Transverse colon (tissue), 4 donors: Measurements from ENCODE around the gene CYP1A2. TPM values are rescaled to one million over a fixed set of nuclear protein-coding genes. Genes with fewer than 3 reads are reported as not detected.

Experiments used
- DNase-seq: peaks from one replicate; pipeline ENCODE4 v3.0.0-alpha.2; 2019
- H3K27ac ChIP-seq, 4 donors: fragments of 200-600 bp; sonication (generic); 2 replicates each; pipeline ENCODE4 v1.5.1; 2016 to 2018; ENCODE audit warnings: inconsistent platforms in 4 of 4
- H3K27me3 ChIP-seq: fragments of 200-600 bp; sonication (generic); 2 replicates; pipeline ENCODE4 v1.5.1; 2017; ENCODE audit warnings: inconsistent platforms
- H3K36me3 ChIP-seq, 4 donors: fragments of 200-600 bp; sonication (generic); 2 replicates each; pipeline ENCODE4 v1.5.1; 2017 to 2019; ENCODE audit warnings: inconsistent platforms in 4 of 4
- H3K4me1 ChIP-seq, 4 donors: fragments of 200-600 bp; sonication (generic); 2 replicates each; pipeline ENCODE4 v1.5.1; 2017 to 2020; ENCODE audit warnings: inconsistent platforms in 4 of 4
- H3K4me3 ChIP-seq, 4 donors: fragments of 200-600 bp; sonication (generic); 1 replicate in 1 of 4; 2 replicates in 3 of 4; pipeline versions ENCODE4 v1.5.1 to v1.6.1; 2017 to 2019; ENCODE audit warnings: inconsistent platforms in 4 of 4
- H3K9me3 ChIP-seq, 2 donors: fragments of 200-600 bp; sonication (generic); 2 replicates each; pipeline ENCODE4 v1.5.1; 2017 to 2019; ENCODE audit warnings: inconsistent platforms in 2 of 2
- EP300 ChIP-seq: sonication (generic); formaldehyde crosslinking; IDR thresholded peaks from one replicate; pipeline ENCODE4 v1.6.1; 2017; ENCODE audit warnings: antibody characterized with exemption, low read depth
- POLR2A ChIP-seq: fragments of 450-650 bp; IDR thresholded peaks from one replicate; pipeline ENCODE4 v1.6.1; 2016; ENCODE audit warnings: antibody characterized with exemption, mild to moderate bottlenecking, moderate library complexity
- POLR2AphosphoS5 ChIP-seq, 3 donors: sonication (generic); formaldehyde crosslinking; IDR thresholded peaks; one replicate each; pipeline ENCODE4 v1.6.1; 2016; ENCODE audit warnings: antibody characterized with exemption in 3 of 3
- WGBS, 2 donors: methylation state at CpG; one replicate each; pipeline ENCODE4 v1.1.5; 2018; ENCODE audit warnings: low coverage in 1 of 2; 5-methylcytosine and 5-hydroxymethylcytosine counted together
- in situ Hi-C, 4 donors: fragments of 200-750 bp; cut with MboI; loops; one replicate each; pipeline versions ENCODE4 v1.15.0 to v1.15.1; 2017; ENCODE audit warnings: low sequenced_read_pairs in 3 of 4, low pct_ligation_motif_present in 1 of 4, low pct_unique_long_range_greater_than_20kb in 1 of 4
- intact Hi-C: fragments of 100-400 bp; cut with DNase I; formaldehyde crosslinking; loops from one replicate; pipeline ENCODE4 v1.15.1; 2023; ENCODE audit warnings: low total_unique reads
- total RNA-seq, 4 donors: library from RNA; depleted of rRNA; stranded (reverse); fragments of >200 nt; gene quantifications; one replicate each; pipeline ENCODE4 v1.1.0, GENCODE V29; 2016
- TF ChIP-seq, protein P1 (sequence below), 5 experiments: fragments of 200-600 bp in 3 of 5; fragments of 450-650 bp in 2 of 5; sonication (generic) in 3 of 5; IDR thresholded peaks; 1 replicate in 2 of 5; 2 replicates in 3 of 5; pipeline ENCODE4 v1.5.1; 2016 to 2017; ENCODE audit warnings: antibody characterized with exemption in 5 of 5, inconsistent platforms in 3 of 5, mild to moderate bottlenecking in 2 of 5, moderate library complexity in 1 of 5

CYP1A2 gene
- total RNA-seq, 4 donors from 2014 or later = not detected

DNA sequence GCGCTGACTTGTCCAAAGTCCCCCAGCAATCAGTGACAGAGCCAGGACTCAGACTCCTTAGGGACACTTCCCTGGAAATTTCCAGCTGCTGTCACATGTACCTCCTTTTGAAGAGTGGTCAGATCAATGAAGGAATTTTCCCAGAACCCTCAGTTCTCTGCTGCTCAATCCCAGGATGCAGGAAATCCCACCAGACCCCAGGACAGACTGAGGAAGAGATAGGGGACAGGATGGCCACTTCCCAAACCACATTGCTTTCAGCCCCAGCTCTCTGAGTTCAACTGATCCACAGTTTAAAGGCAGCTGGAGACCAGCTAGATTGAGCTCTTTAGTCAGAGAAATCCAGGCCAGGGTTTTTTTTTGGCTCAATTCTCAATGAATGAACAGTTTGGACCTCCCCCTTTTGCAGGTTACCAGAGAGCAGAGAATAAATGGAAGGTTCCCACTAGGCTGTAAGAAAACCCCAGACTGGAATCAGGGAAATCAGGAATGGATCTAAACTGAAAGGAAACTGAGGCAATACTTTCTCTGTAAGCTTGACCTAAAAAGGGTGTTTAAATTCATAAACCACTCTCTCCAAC is 24.8 kb upstream of the CYP1A2 start:
- Histone ChIP-seq H3K27ac (no peak overlapping the region), H3K36me3 (no peaks in the 10 kb centered on the region), H3K9me3 (no peaks in the 10 kb centered on the region), H3K27me3 (peaks cover 39% of the 10 kb centered on the region), H3K4me1 (peaks cover 7 to 17% (median 14%) of the 10 kb centered on the region in 4 donors), H3K4me3 (no peak overlapping the region)
- no peak for DNase-seq
- in situ Hi-C loops (no loop called here), intact Hi-C loops (no loop called here)
- 43 to 92% methylated on average over 1 of the region's 1 CpG for WGBS, 2 donors
- TF ChIP-seq POLR2A = no peak
- TF ChIP-seq, protein P1, sequence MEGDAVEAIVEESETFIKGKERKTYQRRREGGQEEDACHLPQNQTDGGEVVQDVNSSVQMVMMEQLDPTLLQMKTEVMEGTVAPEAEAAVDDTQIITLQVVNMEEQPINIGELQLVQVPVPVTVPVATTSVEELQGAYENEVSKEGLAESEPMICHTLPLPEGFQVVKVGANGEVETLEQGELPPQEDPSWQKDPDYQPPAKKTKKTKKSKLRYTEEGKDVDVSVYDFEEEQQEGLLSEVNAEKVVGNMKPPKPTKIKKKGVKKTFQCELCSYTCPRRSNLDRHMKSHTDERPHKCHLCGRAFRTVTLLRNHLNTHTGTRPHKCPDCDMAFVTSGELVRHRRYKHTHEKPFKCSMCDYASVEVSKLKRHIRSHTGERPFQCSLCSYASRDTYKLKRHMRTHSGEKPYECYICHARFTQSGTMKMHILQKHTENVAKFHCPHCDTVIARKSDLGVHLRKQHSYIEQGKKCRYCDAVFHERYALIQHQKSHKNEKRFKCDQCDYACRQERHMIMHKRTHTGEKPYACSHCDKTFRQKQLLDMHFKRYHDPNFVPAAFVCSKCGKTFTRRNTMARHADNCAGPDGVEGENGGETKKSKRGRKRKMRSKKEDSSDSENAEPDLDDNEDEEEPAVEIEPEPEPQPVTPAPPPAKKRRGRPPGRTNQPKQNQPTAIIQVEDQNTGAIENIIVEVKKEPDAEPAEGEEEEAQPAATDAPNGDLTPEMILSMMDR (IDR thresholded peaks at IDR 0.05) = no peak
- TF ChIP-seq EP300 = no peak
- TF ChIP-seq POLR2AphosphoS5 (IDR thresholded peaks at IDR 0.05) = no peak

GRCh38 chr15:74724570-74725224 is 23.9 kb upstream of the CYP1A2 start:
- intact Hi-C loops = no loop called here
- TF ChIP-seq POLR2AphosphoS5 (IDR thresholded peaks at IDR 0.05) (no peak), EP300 (no peak), POLR2A (no peak)
- TF ChIP-seq, protein P1 (IDR thresholded peaks at IDR 0.05) = no peak

DNA sequence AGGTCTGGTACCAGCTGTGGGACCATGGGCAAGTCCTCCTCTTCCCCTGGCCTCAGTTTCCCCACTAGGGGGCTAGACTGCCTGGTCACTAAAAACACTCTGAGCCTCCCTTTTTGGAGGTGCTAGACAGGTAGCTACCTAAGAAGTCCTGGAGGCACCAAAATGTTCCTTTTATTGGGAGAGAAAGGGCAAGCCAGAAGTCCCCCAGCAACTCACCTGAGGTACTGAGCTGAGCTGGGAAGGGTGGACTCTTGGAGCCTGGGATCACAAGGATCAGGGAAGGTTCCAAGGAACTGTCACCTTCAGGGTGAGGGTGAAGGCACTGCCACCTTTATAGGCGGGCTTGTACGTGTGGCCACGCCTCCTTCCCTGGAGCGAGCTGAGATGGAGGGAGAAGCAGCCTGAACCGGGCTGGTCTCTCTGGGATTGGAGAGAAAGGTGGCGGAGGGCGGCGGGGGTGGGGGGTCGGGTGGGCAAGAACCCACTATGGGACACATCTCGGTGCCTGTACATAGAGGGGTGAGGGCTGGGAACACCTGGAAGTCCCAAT is 23.3 kb upstream of the CYP1A2 start, which contains the start of gene CYP1A1:
CYP1A1 (minus strand) TSS at position 304 of the 550 bp plus-strand sequence. CDS start 2,431 bp downstream, outside the sequence.
- Histone ChIP-seq H3K27ac (peak within 1 kb of the TSS in 2 of 4 donors; percentile 7 to 27), H3K27me3 (peaks cover 45% of the 10 kb centered on the region)
- peak; percentile 56 for DNase-seq

More at GRCh38 chr15:74724570-74725224, 23.9 kb upstream of the CYP1A2 start:
- peaks cover 7 to 17% (median 14%) of the 10 kb centered on the region in 4 donors for H3K4me1 ChIP-seq
- in situ Hi-C loops = no loop called here
- DNase-seq = no peak
- no peaks in the 10 kb centered on the region for H3K36me3 ChIP-seq
- no peak overlapping the region for H3K27ac ChIP-seq
- no peak overlapping the region for H3K4me3 ChIP-seq
- H3K27me3 ChIP-seq = peaks cover 39% of the 10 kb centered on the region
- H3K9me3 ChIP-seq = no peaks in the 10 kb centered on the region

GRCh38 chr15:74725845-74726773 is 22.5 kb upstream of the CYP1A2 start:
- no peak for TF ChIP-seq POLR2AphosphoS5 (IDR thresholded peaks at IDR 0.05)
- TF ChIP-seq, protein P1 (IDR thresholded peaks at IDR 0.05) = no peak
- no peak for TF ChIP-seq POLR2A
- TF ChIP-seq EP300 = no peak
- WGBS, 2 donors = 8% methylated on average over 50 of the region's 86 CpGs; no CpG with 5 or more reads in 1 of the 2 donors

More for the DNA sequence above, 23.3 kb upstream of the CYP1A2 start, which contains the start of gene CYP1A1:
- no peaks in the 10 kb centered on the region for H3K9me3 ChIP-seq
- H3K4me1 ChIP-seq = peaks cover 7 to 17% (median 14%) of the 10 kb centered on the region in 4 donors
- in situ Hi-C loops (no loop called here), intact Hi-C loops (no loop called here)
- TF ChIP-seq POLR2A = no peak
- WGBS, 2 donors = 4% methylated on average over 4 of the region's 10 CpGs; no CpG with 5 or more reads in 1 of the 2 donors
- H3K4me3 ChIP-seq = peak within 1 kb of the TSS; percentile 39 to 63 (median 45)
- H3K36me3 ChIP-seq = no peaks in the 10 kb centered on the region

More at GRCh38 chr15:74725845-74726773, 22.5 kb upstream of the CYP1A2 start:
- Histone ChIP-seq H3K27ac (peak overlapping the region in 2 of 4 donors; percentile 7 to 27), H3K36me3 (no peaks in the 10 kb centered on the region), H3K4me3 (peak overlapping the region; percentile 39 to 63 (median 45)), H3K27me3 (peaks cover 53% of the 10 kb centered on the region), H3K4me1 (peaks cover 7 to 17% (median 14%) of the 10 kb centered on the region in 4 donors), H3K9me3 (no peaks in the 10 kb centered on the region)
- DNase-seq = peak; percentile 44
- in situ Hi-C loops = no loop called here
- intact Hi-C loops = no loop called here
